A673 (cell line): ENCODE results near the gene AGAP1.

Experiments
- CTCF ChIP-seq: fragments of 300-800, 200-600 bp; sonication (generic); conservative IDR thresholded peaks from 2 replicates; pipeline ENCODE4 v1.5.1; 2017; ENCODE audit warnings: low read depth, mild to moderate bottlenecking, antibody characterized with exemption, low read length, moderate library complexity, mixed read lengths
- EZH2 ChIP-seq: fragments of 200-600 bp; sonication (generic); IDR thresholded peaks from 2 replicates; pipeline ENCODE4 v1.6.1; 2017; ENCODE audit warnings: borderline replicate concordance, low read depth, mild to moderate bottlenecking, mixed read lengths, antibody characterized with exemption, low read length; ENCODE audit not compliant: poor library complexity, severe bottlenecking

GRCh38 chr2:235979753-235980435 is 486.1 kb downstream of the AGAP1 start:
- TF ChIP-seq CTCF (no peak), EZH2 (no peak)
